Right lobe of liver (tissue), 6 donors: ENCODE results near the gene HS3ST1. TPM values are rescaled to one million over a fixed set of nuclear protein-coding genes. Genes with fewer than 3 reads are reported as not detected.

Source experiments
- ATAC-seq, 4 donors: fragments of 200-7000 bp; cut with Tn5 transposase; one replicate each; pipeline ENCODE4 v1.9.1; 2020; ENCODE audit warnings: mild to moderate bottlenecking in 4 of 4, moderate library complexity in 4 of 4
- DNase-seq, 3 donors: peaks; one replicate each; pipeline ENCODE4 v3.0.0-alpha.2; 2020
- H3K27ac ChIP-seq, 3 donors: fragments of 200-600 bp; one replicate each; pipeline ENCODE4 v1.8.0; 2022
- H3K27me3 ChIP-seq, 2 donors: fragments of 200-600 bp; one replicate each; pipeline ENCODE4 v1.8.0; 2022
- H3K36me3 ChIP-seq, 4 donors: fragments of 200-600 bp; sonication (generic) in 1 of 4; one replicate each; pipeline versions ENCODE4 v1.5.1 to v1.8.0; 2017 to 2022; ENCODE audit warnings: control low read depth in 1 of 4
- H3K4me1 ChIP-seq, 4 donors: fragments of 200-600 bp; sonication (generic) in 1 of 4; one replicate each; pipeline versions ENCODE4 v1.5.1 to v1.8.0; 2017 to 2022; ENCODE audit warnings: control low read depth in 1 of 4
- H3K4me3 ChIP-seq, 3 donors: fragments of 200-600 bp; one replicate each; pipeline ENCODE4 v1.8.0; 2022
- H3K9me3 ChIP-seq, 4 donors: fragments of 200-600 bp; sonication (generic) in 1 of 4; one replicate each; pipeline versions ENCODE4 v1.5.1 to v1.8.0; 2017 to 2022; ENCODE audit warnings: control low read depth in 1 of 4
- CTCF ChIP-seq, 4 donors: fragments of 200-600 bp in 3 of 4; fragments of 450-650 bp in 1 of 4; IDR thresholded peaks; one replicate each; pipeline versions ENCODE4 v1.5.1 to v1.8.0; 2016 to 2022; ENCODE audit warnings: antibody characterized with exemption in 4 of 4, mild to moderate bottlenecking in 2 of 4
- POLR2A ChIP-seq: fragments of 450-650 bp; IDR thresholded peaks from one replicate; pipeline ENCODE4 v1.6.1; 2017; ENCODE audit warnings: antibody characterized with exemption, mild to moderate bottlenecking
- WGBS: methylation state at CpG from one replicate; pipeline ENCODE4 v1.1.6; 2018; ENCODE audit warnings: low coverage, low lambda C conversion rate; ENCODE audit not compliant: insufficient coverage; ENCODE audit errors: missing lambda C conversion rate; 5-methylcytosine and 5-hydroxymethylcytosine counted together
- intact Hi-C, 2 donors: fragments of 100-400 bp; cut with DNase I; formaldehyde crosslinking; loops; one replicate each; pipeline versions ENCODE4 v1.11.2 to v1.14.1; 2022
- microRNA counts: library from miRNA; unstranded; fragments of <30 nt; microRNA quantifications from one replicate; lab custom pipeline; 2016
- microRNA-seq, 2 donors: library from miRNA; unstranded; fragments of <30 nt; microRNA quantifications; one replicate each; pipeline ENCODE4, GENCODE V29; 2019 to 2020
- small RNA-seq, 2 experiments: library from RNA; depleted of rRNA; stranded (forward); fragments of <200 nt; gene quantifications; one replicate each; pipeline ENCODE3, GENCODE V24; 2016
- total RNA-seq, 6 experiments: library from RNA; depleted of rRNA in 2 of 6; stranded (reverse); fragments of >200 nt in 2 of 6; fragmentation: NEBNext Ultra II Directional in 3 of 6; extraction: Animal tissue kit (Norgen Biotek cat#: 25700) in 3 of 6; gene quantifications; one replicate each; pipeline versions ENCODE4 v1.1.0 to v1.2.4, GENCODE V29; 2016 to 2023
- donor health status: DM: no; HTN: yes; CAD: no.
- donor health status: DM: no; HTN: no; CAD: no.
- donor health status: DM: no; HTN: no; CAD: no.
- donor health status: DM: no; HTN: yes; CAD: no.
- donor health status: DM: no; HTN: yes; CAD: no.

HS3ST1 gene
- total RNA-seq, 6 experiments from 2014 or later = 0.11 to 1.2 (median 0.25) TPM

- intact Hi-C loops = no loop called here
- Histone ChIP-seq H3K9me3 (no peaks in the 10 kb centered on the region), H3K27me3 (no peaks in the 10 kb centered on the region), H3K36me3 (no peaks in the 10 kb centered on the region), H3K4me1 (no peaks in the 10 kb centered on the region), H3K27ac (no peak overlapping the region), H3K4me3 (no peak overlapping the region)
- TF ChIP-seq POLR2A (no peak), CTCF (IDR thresholded peaks at IDR 0.05) (no peak)
- no peak for DNase-seq
- no peak for ATAC-seq
- 30% methylated on average over 5 of the region's 5 CpGs for WGBS
Observed at GRCh38 chr4:11354531-11354930, 74.2 kb downstream of the HS3ST1 start.

GRCh38 chr4:11348449-11349088, 80.1 kb downstream of the HS3ST1 start:
- DNase-seq (no peak), ATAC-seq (no peak)
- TF ChIP-seq POLR2A (no peak), CTCF (IDR thresholded peaks at IDR 0.05) (no peak)
- Histone ChIP-seq H3K27ac (no peak overlapping the region), H3K36me3 (no peaks in the 10 kb centered on the region), H3K27me3 (no peaks in the 10 kb centered on the region), H3K4me3 (no peak overlapping the region), H3K9me3 (no peaks in the 10 kb centered on the region), H3K4me1 (no peaks in the 10 kb centered on the region)
- intact Hi-C loops = no loop called here
- WGBS = 53% methylated on average over 3 of the region's 3 CpGs

GRCh38 chr4:11344916-11345315, 83.8 kb downstream of the HS3ST1 start:
- ATAC-seq = no peak
- H3K4me3 ChIP-seq = no peak overlapping the region
- no peak overlapping the region for H3K27ac ChIP-seq
- TF ChIP-seq POLR2A = no peak
- no peak for TF ChIP-seq CTCF (IDR thresholded peaks at IDR 0.05)
- no peaks in the 10 kb centered on the region for H3K36me3 ChIP-seq
- no peaks in the 10 kb centered on the region for H3K9me3 ChIP-seq
- no peaks in the 10 kb centered on the region for H3K4me1 ChIP-seq
- DNase-seq = no peak
- no peaks in the 10 kb centered on the region for H3K27me3 ChIP-seq
- WGBS = 60% methylated on average over 2 of the region's 2 CpGs
- intact Hi-C loops = no loop called here

- WGBS = 56% methylated on average over 4 of the region's 4 CpGs
- TF ChIP-seq POLR2A (no peak), CTCF (IDR thresholded peaks at IDR 0.05) (no peak)
- DNase-seq (no peak), ATAC-seq (no peak)
- Histone ChIP-seq H3K9me3 (no peaks in the 10 kb centered on the region), H3K27me3 (no peaks in the 10 kb centered on the region), H3K36me3 (no peaks in the 10 kb centered on the region), H3K27ac (no peak overlapping the region), H3K4me1 (no peaks in the 10 kb centered on the region), H3K4me3 (no peak overlapping the region)
- intact Hi-C loops = no loop called here
Observed at GRCh38 chr4:11343536-11343935, 85.2 kb downstream of the HS3ST1 start.

MicroRNAs within 50 kb of the gene (microRNA counts, 767-probe panel; counts per million panel counts)
- 237 counts per million for microRNA hsa-miR-572 (lab: Ali Mortazavi, UCI)

Small RNAs within 50 kb of the gene (microRNA-seq; reads per million reads assigned to microRNA genes)
- 0 reads per million in 2 donors for gene MIR572

Small RNAs within 50 kb of the gene (small RNA-seq; reads per million reads assigned to genes)
- gene MIR572 (0 reads per million in 2 experiments), gene RNA5SP156 (0 reads per million in 2 experiments)
